ENCODE results near the gene OPCML.

The OPCML gene

DNA sequence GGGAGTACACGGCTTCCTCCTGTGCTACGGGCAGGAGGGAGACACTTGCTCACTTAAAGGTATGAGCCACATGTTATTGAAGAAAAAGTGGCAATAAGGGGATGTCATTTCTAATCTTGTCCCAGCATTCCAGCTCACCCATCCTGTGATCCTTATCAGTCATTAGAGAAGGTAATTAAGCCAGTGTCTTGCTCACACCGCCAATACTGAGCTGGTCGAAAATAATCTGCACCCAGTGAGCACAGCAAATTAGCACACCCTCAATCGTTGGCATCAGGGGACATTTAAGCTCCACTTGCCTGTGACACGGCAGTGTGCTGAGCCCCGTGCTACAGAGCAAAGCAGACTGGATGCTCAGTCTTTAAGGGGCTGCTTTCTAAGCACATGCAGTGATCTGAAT, 510.7 kb downstream of the OPCML start:
- Mint-ChIP-seq H3K4me1 (no peaks in the 10 kb centered on the region), H3K4me3 (no peak overlapping the region), H3K36me3 (ENCODE audit: low read depth) (no peaks in the 10 kb centered on the region), H3K27ac (no peak overlapping the region), H3K27me3 (ENCODE audit: low read depth) (peaks cover 11% of the 10 kb centered on the region), H3K9me3 (no peaks in the 10 kb centered on the region)
- TF ChIP-seq CTCF (IDR thresholded peaks at IDR 0.05; ENCODE audit: unreplicated experiment in 3 of 3), result no peak

DNA sequence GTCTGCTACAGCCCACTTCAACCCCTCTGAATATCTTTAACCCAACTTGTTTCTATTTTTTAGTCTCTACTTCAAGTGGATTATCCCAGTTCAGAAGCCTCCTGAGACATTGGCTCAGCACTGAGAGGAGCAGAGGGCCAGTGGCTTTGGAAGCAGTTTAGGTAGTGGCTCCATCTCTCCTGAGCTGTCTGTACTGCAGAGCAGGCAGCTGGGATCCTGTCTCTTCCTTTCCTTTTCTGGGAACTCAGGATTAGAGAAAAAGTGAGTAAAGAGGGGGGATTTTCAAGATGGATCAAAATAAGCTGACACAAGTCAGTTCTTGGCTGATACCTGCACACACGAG, 512.0 kb downstream of the OPCML start:
- no peak for TF ChIP-seq CTCF (IDR thresholded peaks at IDR 0.05; ENCODE audit: unreplicated experiment in 3 of 3)
- Mint-ChIP-seq H3K36me3 (ENCODE audit: low read depth) (no peaks in the 10 kb centered on the region), H3K9me3 (no peaks in the 10 kb centered on the region), H3K27me3 (ENCODE audit: low read depth) (peaks cover 11% of the 10 kb centered on the region), H3K27ac (no peak overlapping the region), H3K4me1 (no peaks in the 10 kb centered on the region), H3K4me3 (no peak overlapping the region)

DNA sequence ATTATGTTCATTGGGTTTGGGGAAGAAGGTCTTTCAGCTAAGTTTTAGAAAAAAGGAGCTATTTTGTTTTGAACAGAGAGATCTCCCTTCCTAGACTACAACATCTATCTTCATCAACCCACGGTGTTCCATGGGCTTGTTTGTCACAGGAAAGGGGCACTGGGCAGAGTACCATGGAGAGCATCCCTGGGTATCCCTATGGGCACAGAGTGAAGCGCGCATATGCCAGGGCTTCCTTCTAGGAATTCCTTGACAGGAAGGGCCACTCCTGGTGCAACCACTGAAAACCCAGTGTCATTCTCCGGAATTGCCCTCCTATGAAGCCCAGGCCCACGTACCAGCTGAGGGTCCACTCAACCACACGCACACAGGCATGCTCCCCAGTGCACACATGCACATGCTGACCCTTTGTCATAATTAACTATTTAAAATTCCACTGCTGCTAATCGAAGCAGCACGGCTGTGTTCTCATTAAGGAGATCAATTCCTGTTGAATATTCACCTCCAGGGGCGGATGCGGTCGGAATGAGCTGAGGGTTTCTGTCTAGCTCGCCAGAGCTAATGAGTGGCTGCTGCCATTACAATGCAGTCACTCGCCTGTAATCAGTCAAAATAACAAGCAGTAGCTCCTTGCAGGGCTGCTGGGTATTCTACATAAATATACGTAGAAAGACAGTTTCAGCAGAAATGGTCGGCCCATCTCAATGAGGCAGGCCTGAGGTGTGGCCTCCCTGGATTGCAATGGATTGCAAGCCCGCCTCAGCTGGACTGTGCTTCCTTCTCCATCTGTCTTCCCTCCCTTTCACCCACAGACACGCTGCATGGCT, 512.5 kb downstream of the OPCML start:
- Mint-ChIP-seq H3K9me3 (no peaks in the 10 kb centered on the region), H3K27ac (no peak overlapping the region), H3K4me3 (no peak overlapping the region), H3K27me3 (ENCODE audit: low read depth) (peaks cover 11% of the 10 kb centered on the region), H3K36me3 (ENCODE audit: low read depth) (no peaks in the 10 kb centered on the region), H3K4me1 (no peaks in the 10 kb centered on the region)
- no peak for TF ChIP-seq CTCF (IDR thresholded peaks at IDR 0.05; ENCODE audit: unreplicated experiment in 3 of 3)

- no peaks in the 10 kb centered on the region for H3K4me1 Mint-ChIP-seq
- no peaks in the 10 kb centered on the region for H3K9me3 Mint-ChIP-seq
- peak overlapping the region in 1 of 3 experiments; percentile 12 for H3K27ac Mint-ChIP-seq
- H3K4me3 Mint-ChIP-seq, result no peak overlapping the region
- peaks cover 12% of the 10 kb centered on the region for H3K27me3 Mint-ChIP-seq (ENCODE audit: low read depth)
- H3K36me3 Mint-ChIP-seq (ENCODE audit: low read depth), result no peaks in the 10 kb centered on the region
- TF ChIP-seq CTCF (IDR thresholded peaks at IDR 0.05; ENCODE audit: unreplicated experiment in 3 of 3), result no peak
Observed at GRCh38 chr11:133015457-133015856, 516.8 kb downstream of the OPCML start.

- Mint-ChIP-seq H3K27ac (no peak overlapping the region), H3K4me1 (no peaks in the 10 kb centered on the region), H3K36me3 (ENCODE audit: low read depth) (no peaks in the 10 kb centered on the region), H3K4me3 (no peak overlapping the region), H3K9me3 (no peaks in the 10 kb centered on the region), H3K27me3 (ENCODE audit: low read depth) (peaks cover 15% of the 10 kb centered on the region)
- TF ChIP-seq CTCF (IDR thresholded peaks at IDR 0.05; ENCODE audit: unreplicated experiment in 3 of 3), result no peak
Observed at GRCh38 chr11:133014337-133014736, 518.0 kb downstream of the OPCML start.

DNA sequence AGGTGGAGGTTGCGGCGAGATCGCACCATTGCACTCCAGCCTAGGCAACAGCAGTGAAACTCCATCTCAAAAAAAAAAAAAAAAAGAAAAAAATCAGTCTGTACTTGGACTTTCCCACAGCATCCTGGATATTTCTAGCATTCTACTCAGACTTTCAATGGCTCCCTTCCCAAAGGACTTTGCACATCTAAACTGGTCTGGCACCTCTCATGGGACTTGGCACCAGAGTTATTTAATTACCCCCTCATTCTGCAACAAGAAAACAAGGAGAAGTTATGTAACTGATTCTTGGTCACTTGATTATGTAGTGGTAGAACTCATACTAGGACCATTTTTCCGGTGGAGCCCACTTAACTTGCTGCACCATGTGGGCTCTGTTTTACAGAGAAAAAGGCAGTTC, 519.5 kb downstream of the OPCML start:
- no peaks in the 10 kb centered on the region for H3K4me1 Mint-ChIP-seq
- TF ChIP-seq CTCF (IDR thresholded peaks at IDR 0.05; ENCODE audit: unreplicated experiment in 3 of 3), result no peak

More for the DNA sequence above, 519.5 kb downstream of the OPCML start:
- H3K4me3 Mint-ChIP-seq, result no peak overlapping the region
- no peaks in the 10 kb centered on the region for H3K36me3 Mint-ChIP-seq (ENCODE audit: low read depth)
- H3K27ac Mint-ChIP-seq, result no peak overlapping the region
- H3K9me3 Mint-ChIP-seq, result no peaks in the 10 kb centered on the region
- peaks cover 11% of the 10 kb centered on the region for H3K27me3 Mint-ChIP-seq (ENCODE audit: low read depth)
